ENCODE data around the gene SOCS7.

DNA sequence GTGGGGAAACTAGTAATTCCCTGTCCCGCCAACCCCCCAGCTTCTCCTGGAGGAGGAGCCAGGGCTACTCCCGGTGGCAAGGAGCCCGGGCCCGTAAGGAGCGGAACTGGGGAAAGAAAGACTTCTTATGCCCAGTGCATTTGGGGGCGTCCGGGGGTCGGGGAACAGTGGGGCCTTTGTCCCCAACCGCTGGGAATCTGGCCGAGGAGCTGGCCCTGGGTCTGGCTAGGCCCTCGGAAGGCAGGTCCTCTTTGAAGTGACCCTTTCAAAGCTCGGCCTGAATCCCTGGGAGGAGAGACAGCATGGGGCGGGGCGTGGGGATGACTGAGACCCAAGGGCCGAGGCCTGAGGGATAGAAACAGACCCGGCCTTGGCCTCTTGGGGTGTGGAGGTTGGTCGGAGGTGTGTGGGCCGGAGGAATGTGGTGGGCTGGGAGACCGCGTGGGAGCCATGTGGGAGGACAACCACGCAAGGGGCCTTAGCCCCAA, 82.6 kb downstream of the SOCS7 start:
- no peak for TF ChIP-seq CTCF (IDR thresholded peaks at IDR 0.05 in 8 of 11, conservative IDR thresholded peaks at IDR 0.05 in 3 of 11)
- no peak for TF ChIP-seq POLR2A (IDR thresholded peaks at IDR 0.05)

Data from spleen (tissue), 7 donors.